H1 (cell line): ENCODE data around the gene GRIN2C. TPM values are rescaled to one million over a fixed set of nuclear protein-coding genes. Genes with fewer than 3 reads are reported as not detected.
A peak's percentile ranks its signal among the peaks of the same experiment; 100 is the strongest.

Source experiments
- CTCF ChIA-PET: fragments of 300-600 bp; sonication (Branson Sonifier 250); formaldehyde crosslinking; loops from one replicate; lab custom pipeline; 2021; ENCODE audit not compliant: partially characterized antibody; lab: Charles Lee
- POLR2A ChIA-PET: fragments of 300-600 bp; sonication (Branson Sonifier 250); formaldehyde crosslinking; loops from one replicate; lab custom pipeline; 2021; ENCODE audit warnings: inconsistent platforms; ENCODE audit not compliant: partially characterized antibody; lab: Charles Lee
- DNase-seq, 2 experiments: peaks; one replicate each; pipeline versions ENCODE4 v3.0.0 to v3.0.0-alpha.2; 2010 to 2022; ENCODE audit warnings: low spot score in 2 of 2, low read depth in 1 of 2, mixed read lengths in 1 of 2
- FAIRE-seq: peaks from 2 replicates; lab custom pipeline; 2011; peaks lifted over from hg19 to GRCh38; lab: Jason Lieb, UNC
- H2AFZ ChIP-seq: 2 replicates; pipeline ENCODE4 v1.8.1; 2012; ENCODE audit warnings: low read length, inconsistent platforms
- H2AK5ac ChIP-seq: 2 replicates; pipeline ENCODE4 v1.6.1; 2013; ENCODE audit warnings: low read depth, low read length
- H2BK120ac ChIP-seq: replicated peaks from 2 replicates; pipeline ENCODE3; 2013; ENCODE audit warnings: low read depth, low read length, inconsistent platforms
- H2BK12ac ChIP-seq: 2 replicates; pipeline ENCODE4 v1.6.1; 2013; ENCODE audit warnings: low read depth, low read length
- H2BK15ac ChIP-seq: 2 replicates; pipeline ENCODE4 v1.6.1; 2013; ENCODE audit warnings: low read length
- H2BK20ac ChIP-seq: 2 replicates; pipeline ENCODE4 v1.6.1; 2013; ENCODE audit warnings: low read length
- H2BK5ac ChIP-seq: 2 replicates; pipeline ENCODE4 v1.6.1; 2013; ENCODE audit warnings: low read depth, low read length
- H3K14ac ChIP-seq: 2 replicates; pipeline ENCODE4 v1.6.1; 2013; ENCODE audit warnings: inconsistent platforms; ENCODE audit not compliant: insufficient read length
- H3K18ac ChIP-seq: 2 replicates; pipeline ENCODE4 v1.6.1; 2013; ENCODE audit warnings: low read length; ENCODE audit errors: extremely low read depth
- H3K23ac ChIP-seq: 2 replicates; pipeline ENCODE4 v1.6.1; 2013; ENCODE audit warnings: inconsistent platforms; ENCODE audit not compliant: insufficient read length
- H3K23me2 ChIP-seq: 2 replicates; pipeline ENCODE4 v1.6.1; 2013; ENCODE audit warnings: low read depth, low read length
- H3K27ac ChIP-seq: 2 replicates; pipeline ENCODE4 v1.6.1; 2011; ENCODE audit warnings: low read depth, low read length, inconsistent platforms
- H3K27me3 ChIP-seq, 4 experiments: replicated peaks in 1 of 4; 1 replicate in 1 of 4; 2 replicates in 3 of 4; pipeline versions ENCODE4 v1.6.1 to v1.8.1; 2011 to 2013; ENCODE audit warnings: low read length in 3 of 4, mild to moderate bottlenecking in 3 of 4, inconsistent platforms in 2 of 4, mixed read lengths in 2 of 4, moderate library complexity in 1 of 4; ENCODE audit not compliant: control insufficient read depth in 3 of 4, insufficient read depth in 3 of 4; ENCODE audit errors: extremely low read depth in 1 of 4
- H3K36me3 ChIP-seq, 4 experiments: 2 replicates each; pipeline versions ENCODE4 v1.6.1 to v1.8.1; 2011 to 2013; ENCODE audit warnings: mild to moderate bottlenecking in 4 of 4, low read length in 3 of 4, moderate library complexity in 2 of 4, control low read depth in 1 of 4, inconsistent platforms in 1 of 4; ENCODE audit not compliant: insufficient read depth in 4 of 4, control insufficient read depth in 2 of 4
- H3K4ac ChIP-seq: replicated peaks from 2 replicates; pipeline ENCODE3; 2013; ENCODE audit warnings: low read length, low read depth, mixed read lengths, inconsistent platforms; ENCODE audit not compliant: insufficient read length
- H3K4me1 ChIP-seq, 4 experiments: replicated peaks in 1 of 4; 1 replicate in 1 of 4; 2 replicates in 3 of 4; pipeline versions ENCODE4 v1.6.1 to v1.8.1; 2011 to 2013; ENCODE audit warnings: low read length in 3 of 4, inconsistent platforms in 2 of 4, mixed read lengths in 1 of 4; ENCODE audit not compliant: insufficient read depth in 4 of 4, control insufficient read depth in 3 of 4
- H3K4me2 ChIP-seq, 2 experiments: 2 replicates each; pipeline versions ENCODE4 v1.6.1 to v1.8.1; 2011 to 2013; ENCODE audit warnings: low read depth in 2 of 2, low read length in 2 of 2, control low read depth in 1 of 2, inconsistent platforms in 1 of 2, mild to moderate bottlenecking in 1 of 2; ENCODE audit not compliant: insufficient read depth in 1 of 2
- H3K4me3 ChIP-seq, 4 experiments: fragments of 200-600, 300-600 bp in 1 of 4; sonication (generic), shearing (Covaris generic), sonication (Bioruptor Twin) in 1 of 4; 2 replicates each; pipeline versions ENCODE4 v1.5.1 to v1.8.1; 2011 to 2016; ENCODE audit warnings: low read length in 4 of 4, low read depth in 3 of 4, control low read depth in 2 of 4, inconsistent platforms in 2 of 4, mild to moderate bottlenecking in 2 of 4, mixed read lengths in 1 of 4, moderate library complexity in 1 of 4; ENCODE audit not compliant: insufficient read depth in 2 of 4; ENCODE audit errors: extremely low read depth in 1 of 4
- H3K56ac ChIP-seq: replicated peaks from 2 replicates; pipeline ENCODE3; 2013; ENCODE audit warnings: low read depth, mild to moderate bottlenecking, mixed read lengths, low read length, inconsistent platforms; ENCODE audit not compliant: insufficient read length
- H3K79me1 ChIP-seq: 2 replicates; pipeline ENCODE4 v1.6.1; 2013; ENCODE audit warnings: low read depth, low read length, control low read depth
- H3K79me2 ChIP-seq, 2 experiments: 2 replicates each; pipeline versions ENCODE4 v1.6.1 to v1.8.1; 2012 to 2013; ENCODE audit warnings: low read length in 2 of 2, mild to moderate bottlenecking in 2 of 2, inconsistent platforms in 1 of 2; ENCODE audit not compliant: insufficient read depth in 2 of 2, control insufficient read depth in 1 of 2
- H3K9ac ChIP-seq, 4 experiments: replicated peaks in 1 of 4; 1 replicate in 1 of 4; 2 replicates in 3 of 4; pipeline versions ENCODE4 v1.6.1 to v1.8.1; 2011 to 2013; ENCODE audit warnings: low read depth in 3 of 4, low read length in 3 of 4, control low read depth in 2 of 4, mild to moderate bottlenecking in 2 of 4, moderate library complexity in 2 of 4, inconsistent platforms in 1 of 4; ENCODE audit errors: extremely low read depth in 1 of 4
- H3K9me3 ChIP-seq, 2 experiments: 2 replicates each; pipeline versions ENCODE4 v1.6.1 to v1.8.1; 2012 to 2013; ENCODE audit warnings: mild to moderate bottlenecking in 2 of 2, moderate library complexity in 2 of 2, control low read depth in 1 of 2, inconsistent platforms in 1 of 2, low read depth in 1 of 2, low read length in 1 of 2, mixed read lengths in 1 of 2; ENCODE audit not compliant: insufficient read depth in 2 of 2
- H4K20me1 ChIP-seq, 2 experiments: replicated peaks in 1 of 2; 2 replicates each; pipeline versions ENCODE3 to v1.8.1; 2011 to 2013; ENCODE audit warnings: inconsistent platforms in 2 of 2, low read length in 2 of 2, mild to moderate bottlenecking in 1 of 2; ENCODE audit not compliant: insufficient read depth in 2 of 2, control insufficient read depth in 1 of 2
- H4K5ac ChIP-seq: 2 replicates; pipeline ENCODE4 v1.6.1; 2013; ENCODE audit warnings: low read length, low read depth, mixed read lengths, inconsistent platforms; ENCODE audit not compliant: insufficient read length
- H4K8ac ChIP-seq: 2 replicates; pipeline ENCODE4 v1.8.0; 2013; ENCODE audit warnings: mild to moderate bottlenecking, moderate library complexity, low read length, inconsistent platforms; ENCODE audit not compliant: insufficient read depth; ENCODE audit errors: extremely low read depth
- H4K91ac ChIP-seq: replicated peaks from 2 replicates; pipeline ENCODE3; 2013; ENCODE audit warnings: low read length, mixed read lengths, inconsistent platforms; ENCODE audit not compliant: insufficient read length
- BACH1 ChIP-seq: IDR thresholded peaks from 2 replicates; pipeline ENCODE4 v1.6.1; 2012; ENCODE audit warnings: low read length, improper control_type of control experiment
- CEBPB ChIP-seq: IDR thresholded peaks from 2 replicates; pipeline ENCODE4 v1.6.1; 2012; ENCODE audit warnings: low read depth, low read length
- EZH2 ChIP-seq: fragments of 200-600 bp; sonication (generic); IDR thresholded peaks from 2 replicates; pipeline ENCODE4 v1.7.1; 2012; ENCODE audit warnings: low read depth, mild to moderate bottlenecking, moderate library complexity, low read length, inconsistent platforms; ENCODE audit not compliant: severe bottlenecking
- GABPA ChIP-seq: IDR thresholded peaks from 2 replicates; pipeline ENCODE4 v1.6.1; 2011; ENCODE audit warnings: mild to moderate bottlenecking, low read length, moderate library complexity, borderline replicate concordance; ENCODE audit not compliant: insufficient read depth
- KDM1A ChIP-seq: fragments of 200-600, 300-600 bp; sonication (generic); IDR thresholded peaks from 2 replicates; pipeline ENCODE4 v1.7.1; 2016; ENCODE audit warnings: mild to moderate bottlenecking, low read length, borderline replicate concordance
- SP1 ChIP-seq: IDR thresholded peaks from 2 replicates; pipeline ENCODE4 v1.6.1; 2011; ENCODE audit warnings: low read depth, low read length
- TBP ChIP-seq: IDR thresholded peaks from 2 replicates; pipeline ENCODE4 v1.6.1; 2011; ENCODE audit warnings: low read depth, low read length, improper control_type of control experiment
- WGBS, 2 experiments: shearing (Covaris generic) in 1 of 2; methylation state at CpG; one replicate each; pipeline versions ENCODE4 v1.1.6 to v1.1.7; 2013 to 2015; ENCODE audit warnings: low lambda C conversion rate in 2 of 2, mixed read lengths in 2 of 2, inconsistent platforms in 1 of 2, low coverage in 1 of 2, missing lambda C conversion rate in 1 of 2; ENCODE audit not compliant: insufficient replicate concordance in 2 of 2, insufficient coverage in 1 of 2, insufficient read length in 1 of 2; ENCODE audit errors: extremely low coverage in 1 of 2, missing lambda C conversion rate in 1 of 2; 5-methylcytosine and 5-hydroxymethylcytosine counted together
- polyA plus RNA-seq, 7 experiments: library from polyadenylated mRNA; depleted of rRNA in 3 of 7; stranded (reverse) in 5 of 7; unstranded in 2 of 7; fragments of >200 nt in 5 of 7; fragments of 200-250 nt in 2 of 7; gene quantifications; 1 replicate in 5 of 7; 2 replicates in 1 of 7; 4 replicates in 1 of 7; pipeline versions ENCODE4 v1.2.1 to v1.2.3, GENCODE V29; 2011 to 2013; ENCODE audit warnings: missing spikeins in 2 of 7, mixed read lengths in 2 of 7
- total RNA-seq: library from RNA; stranded (reverse); fragmentation: NEBNext Ultra II Directional; extraction: Animal tissue kit (Norgen Biotek cat#: 25700); gene quantifications from 2 replicates; pipeline ENCODE4 v1.2.1, GENCODE V29; 2021

The GRIN2C gene
- total and polyA plus RNA-seq, 2 of the 8 experiments (the other 6 are each of a cell fraction or from before 2014, with no cell fraction given) = 0.06 to 0.07 TPM

GRCh38 chr17:74839990-74840852, 19.5 kb downstream of the GRIN2C start:
- Histone ChIP-seq H4K20me1 (peaks cover 6 to 16% of the 10 kb centered on the region in 2 experiments), H4K5ac (no peak overlapping the region), H2BK120ac (no peak overlapping the region), H3K9ac (no peak overlapping the region), H2AK5ac (no peak overlapping the region), H3K14ac (no peak overlapping the region), H3K56ac (no peak overlapping the region), H4K91ac (no peak overlapping the region), H2AFZ (no peak overlapping the region), H3K9me3 (no peaks in the 10 kb centered on the region), H2BK20ac (no peak overlapping the region), H3K18ac (no peak overlapping the region), H3K27ac (no peak overlapping the region), H3K4me3 (no peak overlapping the region), H3K4me2 (peak overlapping the region; percentile 38 to 52), H3K4ac (no peak overlapping the region), H4K8ac (0 out of 2 replicates have a peak overlapping the region, but pooled peaks have one; percentile 20), H3K23me2 (peaks cover 3% of the 10 kb centered on the region; the same call in 1 of the 2 replicates), H3K36me3 (peaks cover 0 to 5% (median 1%) of the 10 kb centered on the region in 4 experiments; a peak in 1 of 8 replicates), H3K27me3 (peaks cover 13 to 41% (median 27%) of the 10 kb centered on the region in 4 experiments), H3K79me2 (no peaks in the 10 kb centered on the region), H3K23ac (no peak overlapping the region), H2BK5ac (no peak overlapping the region), H3K79me1 (no peaks in the 10 kb centered on the region), H2BK15ac (0 out of 2 replicates have a peak overlapping the region, but pooled peaks have one; percentile 8), H2BK12ac (no peak overlapping the region), H3K4me1 (peaks cover 0 to 29% (median 14%) of the 10 kb centered on the region in 4 experiments; a peak in 6 of 7 replicates)
- no peak for DNase-seq
- ChIA-PET POLR2A (interaction anchor here (0.6 to 4.2 kb wide), 8 partner anchors 12 to 854 kb away, joined by 3 to 23 read pairs (median 4); partner anchors contain the start of gene FDXR), CTCF (interaction anchor here (0.6 to 99.6 kb wide), 8 partner anchors 3 to 168 kb away, joined by 3 to 2981 read pairs (median 4); partner anchors contain the start of genes FDXR, GRIN2C, NAT9 and RAB37)
- no peak for TF ChIP-seq EZH2
- no peak for TF ChIP-seq KDM1A
- TF ChIP-seq BACH1 = no peak
- TF ChIP-seq CEBPB = no peak
- TF ChIP-seq SP1 = no peak
- TF ChIP-seq GABPA = no peak
- no peak for TF ChIP-seq TBP
- no peak for FAIRE-seq
- 57% methylated on average over 4 of the region's 7 CpGs; no CpG with 5 or more reads in 1 of the 2 experiments for WGBS, 2 experiments
